Uterus (tissue), 4 donors: Measurements from ENCODE around the gene UGT1A10. TPM values are rescaled to one million over a fixed set of nuclear protein-coding genes. Genes with fewer than 3 reads are reported as not detected.

ENCODE experiments used
- DNase-seq, 2 donors: peaks; one replicate each; pipeline ENCODE4 v3.0.0-alpha.2; 2019 to 2020
- H3K27ac ChIP-seq, 2 donors: fragments of 200-600 bp; sonication (generic); 1 replicate in 1 of 2; 2 replicates in 1 of 2; pipeline ENCODE4 v1.5.1; 2016 to 2018
- H3K27me3 ChIP-seq, 2 donors: fragments of 200-600 bp; sonication (generic); one replicate each; pipeline ENCODE4 v1.5.1; 2018 to 2019; ENCODE audit warnings: control low read depth in 1 of 2
- H3K36me3 ChIP-seq, 2 donors: fragments of 200-600 bp; sonication (generic); one replicate each; pipeline ENCODE4 v1.5.1; 2019; ENCODE audit warnings: control low read depth in 1 of 2
- H3K4me1 ChIP-seq, 2 donors: fragments of 200-600 bp; sonication (generic); one replicate each; pipeline ENCODE4 v1.5.1; 2018 to 2019; ENCODE audit warnings: control low read depth in 1 of 2
- H3K4me3 ChIP-seq, 2 donors: fragments of 200-600 bp; sonication (generic); 1 replicate in 1 of 2; 2 replicates in 1 of 2; pipeline ENCODE4 v1.5.1; 2018 to 2019; ENCODE audit warnings: mild to moderate bottlenecking in 1 of 2
- H3K9me3 ChIP-seq, 2 donors: fragments of 200-600 bp; sonication (generic); one replicate each; pipeline ENCODE4 v1.5.1; 2019; ENCODE audit warnings: control low read depth in 1 of 2
- CTCF ChIP-seq, 4 experiments: fragments of 200-600 bp in 2 of 4; fragments of 450-650 bp in 2 of 4; sonication (generic) in 2 of 4; IDR thresholded peaks; one replicate each; pipeline ENCODE4 v1.5.1; 2016 to 2019; ENCODE audit warnings: antibody characterized with exemption in 4 of 4, mild to moderate bottlenecking in 2 of 4, moderate library complexity in 1 of 4
- POLR2A ChIP-seq, 2 donors: fragments of 450-650 bp; IDR thresholded peaks; one replicate each; pipeline ENCODE4 v1.6.1; 2016; ENCODE audit warnings: antibody characterized with exemption in 2 of 2, mild to moderate bottlenecking in 1 of 2, moderate library complexity in 1 of 2
- intact Hi-C: fragments of 100-400 bp; cut with DNase I; formaldehyde crosslinking; loops from one replicate; pipeline ENCODE4 v1.15.1; 2023; ENCODE audit warnings: low total_unique reads
- total RNA-seq, 4 donors: library from RNA; depleted of rRNA in 3 of 4; stranded (reverse); fragments of >200 nt in 3 of 4; gene quantifications; one replicate each; pipeline versions ENCODE4 v1.1.0 to v1.2.4, GENCODE V29; 2014 to 2023
- donor health status: DM: yes; HTN: yes; CAD: no.

UGT1A10 gene
- total RNA-seq, 4 donors from 2014 or later = not detected

DNA sequence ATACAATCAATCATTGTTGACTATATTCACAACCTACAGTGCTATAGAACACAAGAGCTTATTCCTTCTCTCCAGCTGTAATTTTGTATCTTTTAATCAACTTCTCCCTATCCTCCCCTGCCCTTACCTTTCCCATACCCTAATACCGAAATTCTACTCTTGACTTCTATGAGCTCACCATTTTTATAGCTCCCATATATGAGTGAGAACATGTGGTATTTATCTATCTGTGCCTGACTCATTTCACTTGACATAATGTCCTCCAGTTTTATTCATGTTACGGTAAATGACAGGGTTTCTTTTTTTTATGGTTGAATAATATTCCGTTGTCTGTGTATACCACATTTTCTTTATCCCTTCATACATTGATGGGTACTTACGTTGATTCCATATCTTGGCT lies 144.5 kb downstream of the UGT1A10 start:
- no peak overlapping the region for H3K27ac ChIP-seq
- H3K9me3 ChIP-seq = no peaks in the 10 kb centered on the region
- H3K27me3 ChIP-seq = no peaks in the 10 kb centered on the region
- H3K36me3 ChIP-seq = no peaks in the 10 kb centered on the region
- intact Hi-C loops = no loop called here
- TF ChIP-seq POLR2A (IDR thresholded peaks at IDR 0.05) (no peak), CTCF (IDR thresholded peaks at IDR 0.05) (no peak)
- DNase-seq = no peak
- no peak overlapping the region for H3K4me3 ChIP-seq
- no peaks in the 10 kb centered on the region for H3K4me1 ChIP-seq

DNA sequence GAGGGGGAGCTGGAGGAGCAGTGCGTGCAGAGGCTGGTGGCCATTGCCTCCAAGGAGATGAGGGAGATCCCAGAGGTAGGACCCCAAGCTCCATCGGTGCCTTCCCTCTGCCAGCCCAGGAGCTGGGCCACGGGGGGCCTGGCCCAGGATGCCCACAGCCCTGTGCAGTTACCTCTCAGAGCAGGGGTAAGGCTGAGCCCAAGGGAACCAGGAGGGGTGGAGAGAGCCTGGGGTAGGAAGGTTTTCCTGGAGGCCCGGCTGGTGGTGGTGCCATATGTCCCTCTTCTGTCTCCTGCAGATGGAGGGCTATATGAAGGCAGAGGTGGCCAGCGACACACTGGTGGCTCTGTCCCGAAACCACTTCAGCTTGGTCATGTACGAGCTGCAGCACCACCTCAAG lies 153.3 kb downstream of the UGT1A10 start:
- no peak overlapping the region for H3K4me3 ChIP-seq
- no peaks in the 10 kb centered on the region for H3K9me3 ChIP-seq
- no peak for DNase-seq
- no peaks in the 10 kb centered on the region for H3K27me3 ChIP-seq
- H3K36me3 ChIP-seq = no peaks in the 10 kb centered on the region
- no peaks in the 10 kb centered on the region for H3K4me1 ChIP-seq
- no peak for TF ChIP-seq POLR2A (IDR thresholded peaks at IDR 0.05)
- no peak for TF ChIP-seq CTCF (IDR thresholded peaks at IDR 0.05)
- no peak overlapping the region for H3K27ac ChIP-seq
- intact Hi-C loops = no loop called here

- no peaks in the 10 kb centered on the region for H3K9me3 ChIP-seq
- no peak for TF ChIP-seq CTCF (IDR thresholded peaks at IDR 0.05)
- TF ChIP-seq POLR2A (IDR thresholded peaks at IDR 0.05) = no peak
- no peaks in the 10 kb centered on the region for H3K4me1 ChIP-seq
- DNase-seq = no peak
- no peaks in the 10 kb centered on the region for H3K27me3 ChIP-seq
- intact Hi-C loops = no loop called here
- no peaks in the 10 kb centered on the region for H3K36me3 ChIP-seq
- H3K4me3 ChIP-seq = no peak overlapping the region
- H3K27ac ChIP-seq = no peak overlapping the region
These were observed 155.1 kb downstream of the UGT1A10 start for GRCh38 chr2:233791151-233791882.

- Histone ChIP-seq H3K27me3 (no peaks in the 10 kb centered on the region), H3K9me3 (no peaks in the 10 kb centered on the region), H3K36me3 (no peaks in the 10 kb centered on the region), H3K4me1 (no peaks in the 10 kb centered on the region), H3K27ac (no peak overlapping the region), H3K4me3 (no peak overlapping the region)
- intact Hi-C loops = no loop called here
- no peak for DNase-seq
- no peak for TF ChIP-seq CTCF (IDR thresholded peaks at IDR 0.05)
- no peak for TF ChIP-seq POLR2A (IDR thresholded peaks at IDR 0.05)
These were observed 155.7 kb downstream of the UGT1A10 start for GRCh38 chr2:233791883-233792329.

GRCh38 chr2:233792720-233793119 lies 156.5 kb downstream of the UGT1A10 start:
- no peak overlapping the region for H3K4me3 ChIP-seq
- no peak overlapping the region for H3K27ac ChIP-seq
- no peaks in the 10 kb centered on the region for H3K27me3 ChIP-seq
- no peak for DNase-seq
- intact Hi-C loops = no loop called here
- TF ChIP-seq CTCF (IDR thresholded peaks at IDR 0.05) (no peak), POLR2A (IDR thresholded peaks at IDR 0.05) (no peak)
- no peaks in the 10 kb centered on the region for H3K4me1 ChIP-seq
- H3K36me3 ChIP-seq = no peaks in the 10 kb centered on the region
- H3K9me3 ChIP-seq = no peaks in the 10 kb centered on the region
